Right lobe of liver (tissue), 4 donors: ENCODE results near the gene NPPB.
"Not testable (repeated sequence)": the region's sequence is repeated elsewhere in the genome, so short reads cannot be mapped to it uniquely, and the experiment has no call there.

Experiments used
- CTCF ChIP-seq, 4 donors: fragments of 200-600 bp in 3 of 4; fragments of 450-650 bp in 1 of 4; IDR thresholded peaks; one replicate each; pipeline versions ENCODE4 v1.5.1 to v1.8.0; 2016 to 2022; ENCODE audit warnings: antibody characterized with exemption in 4 of 4, mild to moderate bottlenecking in 2 of 4
- POLR2A ChIP-seq: fragments of 450-650 bp; IDR thresholded peaks from one replicate; pipeline ENCODE4 v1.6.1; 2017; ENCODE audit warnings: antibody characterized with exemption, mild to moderate bottlenecking
- donor health status: DM: no; HTN: no; CAD: no.
- donor health status: DM: no; HTN: no; CAD: no.
- donor health status: DM: no; HTN: yes; CAD: no.

GRCh38 chr1:11904156-11904555, 45.4 kb upstream of the NPPB start:
- not testable (repeated sequence) for TF ChIP-seq CTCF (IDR thresholded peaks at IDR 0.05); POLR2A
